OCI-LY7 (cell line): Measurements from ENCODE around the gene IL1A.

Experiments used
- EZH2phosphoT487 ChIP-seq: fragments of 200-600 bp; sonication (generic); IDR thresholded peaks from 2 replicates; pipeline ENCODE4 v1.6.1; 2018; ENCODE audit warnings: low read depth, borderline replicate concordance, mild to moderate bottlenecking, mixed run types, antibody characterized with exemption, low read length, moderate library complexity, mixed read lengths
- TF ChIP-seq, protein P1 (sequence below): fragments of 200-600 bp; sonication (generic); conservative IDR thresholded peaks from 2 replicates; pipeline ENCODE4 v1.5.1; 2014; ENCODE audit warnings: mild to moderate bottlenecking, antibody characterized with exemption, low read length, moderate library complexity, mixed read lengths

DNA sequence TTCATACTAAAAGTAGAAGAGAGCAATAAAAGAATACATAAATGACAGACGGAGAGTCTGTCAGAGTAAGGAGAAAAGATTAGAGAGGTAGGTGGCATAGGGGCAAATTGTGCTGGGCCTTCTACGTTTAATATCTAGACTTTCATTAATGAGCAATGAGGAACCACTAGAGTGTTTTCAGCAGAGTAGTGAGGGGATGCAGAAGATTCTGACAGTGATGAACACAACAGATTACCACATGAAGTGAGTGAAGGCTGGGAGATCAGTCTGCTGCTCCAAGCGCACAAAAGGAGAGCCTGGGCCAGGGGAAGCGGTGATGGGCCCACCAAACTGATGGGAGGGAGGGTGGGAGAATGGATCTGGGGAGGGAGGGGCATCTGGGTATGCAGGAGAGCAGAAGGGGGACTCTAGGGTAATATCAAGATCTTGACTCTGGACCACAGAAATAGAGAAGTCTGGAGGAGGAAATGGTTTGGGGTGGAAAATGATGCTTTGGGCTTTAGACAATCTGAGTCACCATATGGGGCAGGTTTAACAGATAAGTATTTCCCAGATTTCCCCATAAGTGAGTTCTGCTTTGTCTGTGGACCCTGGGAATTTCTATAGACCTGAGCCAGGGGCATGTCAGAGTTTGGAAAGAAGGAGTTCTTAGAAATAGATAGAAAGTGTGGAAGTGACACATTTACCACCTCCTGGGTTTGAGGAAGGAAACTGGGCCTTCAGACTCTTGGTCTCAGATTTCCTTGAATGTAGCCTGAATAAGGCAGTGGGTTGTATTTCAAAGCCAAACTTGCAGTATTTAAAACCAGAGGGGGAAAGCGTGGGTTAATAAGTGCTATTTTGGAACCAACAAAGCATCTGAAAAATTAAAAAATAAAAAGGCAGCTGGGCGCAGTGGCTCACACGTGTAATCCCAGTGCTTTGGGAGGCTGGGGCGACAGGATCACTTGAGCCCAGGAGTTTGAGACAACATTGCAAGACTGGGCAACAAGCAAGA, 15.0 kb upstream of the IL1A start:
- TF ChIP-seq, protein P1, sequence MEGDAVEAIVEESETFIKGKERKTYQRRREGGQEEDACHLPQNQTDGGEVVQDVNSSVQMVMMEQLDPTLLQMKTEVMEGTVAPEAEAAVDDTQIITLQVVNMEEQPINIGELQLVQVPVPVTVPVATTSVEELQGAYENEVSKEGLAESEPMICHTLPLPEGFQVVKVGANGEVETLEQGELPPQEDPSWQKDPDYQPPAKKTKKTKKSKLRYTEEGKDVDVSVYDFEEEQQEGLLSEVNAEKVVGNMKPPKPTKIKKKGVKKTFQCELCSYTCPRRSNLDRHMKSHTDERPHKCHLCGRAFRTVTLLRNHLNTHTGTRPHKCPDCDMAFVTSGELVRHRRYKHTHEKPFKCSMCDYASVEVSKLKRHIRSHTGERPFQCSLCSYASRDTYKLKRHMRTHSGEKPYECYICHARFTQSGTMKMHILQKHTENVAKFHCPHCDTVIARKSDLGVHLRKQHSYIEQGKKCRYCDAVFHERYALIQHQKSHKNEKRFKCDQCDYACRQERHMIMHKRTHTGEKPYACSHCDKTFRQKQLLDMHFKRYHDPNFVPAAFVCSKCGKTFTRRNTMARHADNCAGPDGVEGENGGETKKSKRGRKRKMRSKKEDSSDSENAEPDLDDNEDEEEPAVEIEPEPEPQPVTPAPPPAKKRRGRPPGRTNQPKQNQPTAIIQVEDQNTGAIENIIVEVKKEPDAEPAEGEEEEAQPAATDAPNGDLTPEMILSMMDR: no peak
- no peak for TF ChIP-seq EZH2phosphoT487
